ENCODE data around the gene SPAG16. TPM values are rescaled to one million over a fixed set of nuclear protein-coding genes. Genes with fewer than 3 reads are reported as not detected.

The SPAG16 gene
- total RNA-seq, 1 donor: 56.1 TPM

- no peak for TF ChIP-seq CTCF (IDR thresholded peaks at IDR 0.05; ENCODE audit: insufficient read depth, low read depth, low read length)
- H3K4me3 ChIP-seq (ENCODE audit: low read depth, low read length): no peak overlapping the region
- DNase-seq (ENCODE audit: low read depth): peak; percentile 17
These were observed 819.2 kb downstream of the SPAG16 start for GRCh38 chr2:214103276-214104001.

- TF ChIP-seq CTCF (IDR thresholded peaks at IDR 0.05; ENCODE audit: insufficient read depth, low read depth, low read length): no peak
- DNase-seq (ENCODE audit: low read depth): no peak
- no peak overlapping the region for H3K4me3 ChIP-seq (ENCODE audit: low read depth, low read length)
These were observed 820.0 kb downstream of the SPAG16 start for GRCh38 chr2:214104219-214104618.

- DNase-seq (ENCODE audit: low read depth): no peak
- H3K4me3 ChIP-seq (ENCODE audit: low read depth, low read length): no peak overlapping the region
- TF ChIP-seq CTCF (IDR thresholded peaks at IDR 0.05; ENCODE audit: insufficient read depth, low read depth, low read length): no peak
These were observed 820.7 kb downstream of the SPAG16 start for GRCh38 chr2:214104967-214105366.

GRCh38 chr2:214107726-214108125 lies 823.5 kb downstream of the SPAG16 start:
- DNase-seq (ENCODE audit: low read depth): no peak
- no peak overlapping the region for H3K4me3 ChIP-seq (ENCODE audit: low read depth, low read length)
- no peak for TF ChIP-seq CTCF (IDR thresholded peaks at IDR 0.05; ENCODE audit: insufficient read depth, low read depth, low read length)

GRCh38 chr2:214108598-214108997 lies 824.3 kb downstream of the SPAG16 start:
- TF ChIP-seq CTCF (IDR thresholded peaks at IDR 0.05; ENCODE audit: insufficient read depth, low read depth, low read length): no peak
- H3K4me3 ChIP-seq (ENCODE audit: low read depth, low read length): no peak overlapping the region
- no peak for DNase-seq (ENCODE audit: low read depth)

DNA sequence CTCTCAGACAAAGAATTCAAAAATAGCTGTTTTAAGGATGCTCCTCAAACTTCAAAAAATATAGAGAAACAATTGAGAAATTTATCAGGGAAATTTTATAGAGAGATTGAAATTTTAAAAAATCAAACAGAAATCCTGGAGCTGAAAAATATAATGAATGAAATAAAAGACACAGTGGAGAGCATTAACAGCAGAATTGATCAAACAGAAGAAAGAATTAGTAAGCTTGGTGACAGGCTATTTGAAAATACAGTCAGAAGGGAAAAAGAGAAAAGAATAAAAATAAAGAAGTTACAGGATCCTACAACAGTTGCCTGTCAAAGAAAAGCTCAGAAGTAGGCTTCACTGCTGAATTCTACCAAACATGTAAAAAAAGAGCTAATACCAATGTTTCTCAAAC lies 832.8 kb downstream of the SPAG16 start:
- no peak for TF ChIP-seq CTCF (IDR thresholded peaks at IDR 0.05; ENCODE audit: insufficient read depth, low read depth, low read length)
- no peak overlapping the region for H3K4me3 ChIP-seq (ENCODE audit: low read depth, low read length)
- no peak for DNase-seq (ENCODE audit: low read depth)

- peak; percentile 29 for DNase-seq (ENCODE audit: low read depth)
- no peak overlapping the region for H3K4me3 ChIP-seq (ENCODE audit: low read depth, low read length)
- TF ChIP-seq CTCF (IDR thresholded peaks at IDR 0.05; ENCODE audit: insufficient read depth, low read depth, low read length): no peak
These were observed 841.9 kb downstream of the SPAG16 start for GRCh38 chr2:214126135-214126534.

Measured in fibroblast of villous mesenchyme (primary cell).